ENCODE results near the gene CTNNAL1. TPM values are rescaled to one million over a fixed set of nuclear protein-coding genes. Genes with fewer than 3 reads are reported as not detected.
"Not testable (repeated sequence)": the region's sequence is repeated elsewhere in the genome, so short reads cannot be mapped to it uniquely, and the experiment has no call there.

The CTNNAL1 gene
- total RNA-seq, 1 donor from 2014 or later: 16.4 TPM

DNA sequence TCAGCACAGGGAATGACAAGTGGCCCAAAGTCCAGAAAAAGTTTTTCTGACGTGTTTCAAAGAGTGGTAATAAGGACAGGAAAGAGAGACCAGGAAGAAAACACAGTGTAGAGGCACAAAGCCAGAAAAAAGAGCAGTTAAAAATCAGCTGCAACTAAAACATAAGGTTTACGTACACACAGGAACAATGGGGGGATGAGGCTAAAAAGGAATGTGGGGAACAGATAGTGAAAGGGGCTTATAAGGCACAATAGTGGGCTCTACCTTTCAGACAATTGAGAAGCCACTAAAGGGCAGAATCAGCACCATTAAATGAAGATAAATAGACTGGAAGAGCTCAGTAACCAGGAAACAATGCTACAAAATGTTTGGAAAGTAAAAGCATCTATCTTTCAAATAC, 84.9 kb downstream of the CTNNAL1 start:
- peaks cover 47 to 48% of the 10 kb centered on the region in 2 donors for H3K36me3 ChIP-seq
- TF ChIP-seq, protein P1, sequence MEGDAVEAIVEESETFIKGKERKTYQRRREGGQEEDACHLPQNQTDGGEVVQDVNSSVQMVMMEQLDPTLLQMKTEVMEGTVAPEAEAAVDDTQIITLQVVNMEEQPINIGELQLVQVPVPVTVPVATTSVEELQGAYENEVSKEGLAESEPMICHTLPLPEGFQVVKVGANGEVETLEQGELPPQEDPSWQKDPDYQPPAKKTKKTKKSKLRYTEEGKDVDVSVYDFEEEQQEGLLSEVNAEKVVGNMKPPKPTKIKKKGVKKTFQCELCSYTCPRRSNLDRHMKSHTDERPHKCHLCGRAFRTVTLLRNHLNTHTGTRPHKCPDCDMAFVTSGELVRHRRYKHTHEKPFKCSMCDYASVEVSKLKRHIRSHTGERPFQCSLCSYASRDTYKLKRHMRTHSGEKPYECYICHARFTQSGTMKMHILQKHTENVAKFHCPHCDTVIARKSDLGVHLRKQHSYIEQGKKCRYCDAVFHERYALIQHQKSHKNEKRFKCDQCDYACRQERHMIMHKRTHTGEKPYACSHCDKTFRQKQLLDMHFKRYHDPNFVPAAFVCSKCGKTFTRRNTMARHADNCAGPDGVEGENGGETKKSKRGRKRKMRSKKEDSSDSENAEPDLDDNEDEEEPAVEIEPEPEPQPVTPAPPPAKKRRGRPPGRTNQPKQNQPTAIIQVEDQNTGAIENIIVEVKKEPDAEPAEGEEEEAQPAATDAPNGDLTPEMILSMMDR (IDR thresholded peaks at IDR 0.05): no peak
- no peaks in the 10 kb centered on the region for H3K27me3 ChIP-seq
- no peak overlapping the region for H3K4me3 ChIP-seq
- peaks cover 0 to 10% of the 10 kb centered on the region in 2 donors for H3K4me1 ChIP-seq
- intact Hi-C loops (cut with DNase I): no loop called here
- no peak for DNase-seq (ENCODE audit: low spot score in 2 of 2)
- no peak overlapping the region for H3K27ac ChIP-seq
- H3K9me3 ChIP-seq: no peaks in the 10 kb centered on the region

DNA sequence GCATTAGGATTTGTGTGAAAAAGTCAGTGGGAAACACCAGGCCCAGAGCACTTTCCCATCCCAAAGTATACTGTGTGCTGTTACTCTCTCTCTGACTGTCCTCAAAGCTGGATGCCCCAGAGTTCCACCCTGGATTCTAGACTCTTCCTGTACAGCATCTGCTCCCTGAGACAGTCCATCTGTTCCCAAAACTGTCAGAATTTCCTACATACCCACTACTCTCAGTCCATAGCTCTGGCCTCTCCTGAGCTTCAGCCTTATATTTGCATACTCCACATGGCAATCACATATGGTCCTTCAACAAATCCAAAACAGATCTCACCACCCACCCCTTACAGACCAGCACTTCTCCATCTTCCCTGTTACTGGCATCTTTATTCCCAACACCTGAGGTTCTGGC, 88.8 kb downstream of the CTNNAL1 start:
- DNase-seq (ENCODE audit: low spot score in 2 of 2): no peak
- intact Hi-C loops (cut with DNase I): no loop called here
- no peak overlapping the region for H3K4me3 ChIP-seq
- H3K4me1 ChIP-seq: no peaks in the 10 kb centered on the region
- H3K9me3 ChIP-seq: no peaks in the 10 kb centered on the region
- H3K36me3 ChIP-seq: peaks cover 66 to 85% of the 10 kb centered on the region in 2 donors
- TF ChIP-seq, protein P1 (IDR thresholded peaks at IDR 0.05): no peak
- H3K27me3 ChIP-seq: no peaks in the 10 kb centered on the region
- no peak overlapping the region for H3K27ac ChIP-seq

DNA sequence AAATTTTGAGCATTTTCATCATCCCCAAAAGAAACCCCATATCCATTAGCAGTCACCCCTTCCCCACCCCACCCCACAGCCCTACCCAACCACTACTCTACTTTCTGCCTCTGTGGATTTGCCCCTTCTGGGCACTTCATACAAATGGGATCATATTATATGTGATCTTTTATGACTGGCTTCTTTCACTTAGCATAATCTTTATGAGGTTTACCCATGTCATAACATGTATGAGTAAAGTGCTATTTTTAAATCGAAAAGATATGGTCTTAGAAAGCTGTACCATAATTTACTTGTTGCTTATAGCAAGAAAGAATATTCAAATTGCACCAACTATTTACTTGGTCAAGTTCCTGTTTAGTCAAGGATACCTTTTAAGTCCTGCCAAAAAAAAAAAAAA, 92.1 kb downstream of the CTNNAL1 start:
- no peak for DNase-seq (ENCODE audit: low spot score in 2 of 2)
- H3K9me3 ChIP-seq: no peaks in the 10 kb centered on the region
- intact Hi-C loops (cut with DNase I): no loop called here
- H3K4me1 ChIP-seq: no peaks in the 10 kb centered on the region
- no peaks in the 10 kb centered on the region for H3K27me3 ChIP-seq
- H3K36me3 ChIP-seq: peaks cover 55 to 96% of the 10 kb centered on the region in 2 donors
- TF ChIP-seq, protein P1 (IDR thresholded peaks at IDR 0.05): no peak
- no peak overlapping the region for H3K4me3 ChIP-seq
- H3K27ac ChIP-seq: no peak overlapping the region

DNA sequence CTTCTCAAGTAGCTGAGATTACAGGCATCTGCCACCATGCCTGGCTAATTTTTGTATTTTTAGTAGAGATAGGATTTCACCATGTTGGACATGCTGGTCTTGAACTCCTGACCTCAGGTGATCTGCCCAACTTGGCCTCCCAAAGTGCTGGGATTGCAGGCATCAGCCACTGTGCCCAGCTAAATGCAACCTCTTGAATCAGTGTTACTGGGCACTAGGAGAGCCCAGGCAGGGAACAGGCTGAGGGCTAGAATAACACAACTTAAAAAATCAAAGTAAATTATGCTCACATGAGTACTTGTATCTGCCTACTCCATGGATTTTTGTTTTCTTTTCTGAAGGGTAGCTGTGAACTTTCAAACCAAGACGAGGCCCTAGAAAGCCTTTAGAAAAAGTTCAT, 92.9 kb downstream of the CTNNAL1 start:
- H3K4me1 ChIP-seq; H3K27me3 ChIP-seq; H3K4me3 ChIP-seq; intact Hi-C loops (cut with DNase I); H3K9me3 ChIP-seq; H3K27ac ChIP-seq; DNase-seq (ENCODE audit: low spot score in 2 of 2): not testable (repeated sequence)
- peaks cover 56 to 96% of the 10 kb centered on the region in 2 donors for H3K36me3 ChIP-seq

DNA sequence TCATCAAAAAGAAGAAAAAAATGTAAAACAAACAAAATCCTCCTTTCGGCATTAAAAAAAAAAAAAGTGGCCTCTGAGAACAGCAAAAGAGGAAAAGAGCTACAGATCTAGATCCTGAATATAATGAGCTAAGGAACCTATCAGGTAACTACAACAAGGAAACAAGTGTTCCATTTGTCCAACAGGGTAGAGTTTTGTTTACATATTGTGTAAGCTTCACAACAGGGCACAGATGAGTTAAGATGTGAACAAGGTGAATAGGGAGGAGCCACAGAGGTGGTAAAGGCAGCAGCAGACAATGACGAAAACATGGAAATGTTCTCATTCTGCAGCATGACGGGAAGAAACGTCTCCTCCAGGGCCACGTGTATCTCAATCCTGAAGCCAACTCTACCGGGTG, 93.8 kb downstream of the CTNNAL1 start:
- Histone ChIP-seq H3K27ac (no peak overlapping the region), H3K4me3 (no peak overlapping the region), H3K36me3 (peaks cover 59 to 96% of the 10 kb centered on the region in 2 donors), H3K27me3 (no peaks in the 10 kb centered on the region), H3K4me1 (no peaks in the 10 kb centered on the region), H3K9me3 (no peaks in the 10 kb centered on the region)
- intact Hi-C loops (cut with DNase I): no loop called here
- TF ChIP-seq, protein P1 (IDR thresholded peaks at IDR 0.05): no peak
- DNase-seq (ENCODE audit: low spot score in 2 of 2): no peak

DNA sequence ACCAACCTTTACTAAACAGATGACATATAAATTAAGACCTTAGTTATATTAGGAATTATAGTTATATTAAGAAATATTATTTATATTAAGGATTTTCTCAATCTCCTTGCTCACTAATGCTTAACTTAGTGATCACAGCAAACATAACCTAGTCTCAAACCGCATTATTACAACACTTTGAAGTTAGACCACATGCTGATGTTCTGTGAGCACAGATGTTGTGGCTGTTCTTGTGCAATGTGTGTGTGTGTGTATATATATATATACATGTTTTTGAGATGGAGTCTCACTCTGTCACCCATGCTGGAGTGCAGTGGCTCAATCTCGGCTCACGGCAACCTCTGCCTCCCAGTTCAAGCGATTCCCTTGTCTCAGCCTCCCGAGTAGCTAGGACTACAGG, 99.9 kb downstream of the CTNNAL1 start:
- TF ChIP-seq, protein P1 (IDR thresholded peaks at IDR 0.05): no peak
- Histone ChIP-seq H3K4me3 (no peak overlapping the region), H3K27ac (no peak overlapping the region), H3K27me3 (no peaks in the 10 kb centered on the region), H3K9me3 (no peaks in the 10 kb centered on the region), H3K4me1 (no peaks in the 10 kb centered on the region), H3K36me3 (peaks cover 62 to 90% of the 10 kb centered on the region in 2 donors)
- intact Hi-C loops (cut with DNase I): no loop called here
- no peak for DNase-seq (ENCODE audit: low spot score in 2 of 2)

Measured in ascending aorta (tissue), 2 donors.